Measurements from ENCODE around the gene RNFT2.

DNA sequence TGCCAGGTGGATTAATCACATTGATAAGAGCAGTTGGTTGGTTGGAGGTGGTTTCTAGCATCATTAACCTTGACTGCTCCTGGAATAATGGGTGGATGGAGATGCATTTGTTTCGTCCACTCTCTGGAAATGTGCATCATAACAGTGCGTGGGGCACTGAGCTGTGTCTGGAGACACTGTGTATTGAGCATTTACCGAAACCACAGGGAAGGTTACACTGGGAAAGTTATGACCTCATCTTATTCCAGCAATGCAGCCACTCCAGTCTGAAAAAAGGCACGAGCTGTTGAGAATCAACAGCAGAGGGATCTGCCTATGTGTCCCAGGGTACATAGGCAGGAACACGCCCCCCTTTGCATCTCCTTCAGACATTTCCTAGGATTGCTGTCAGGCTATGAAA, 27.2 kb downstream of the RNFT2 start:
- TF ChIP-seq, protein P1, sequence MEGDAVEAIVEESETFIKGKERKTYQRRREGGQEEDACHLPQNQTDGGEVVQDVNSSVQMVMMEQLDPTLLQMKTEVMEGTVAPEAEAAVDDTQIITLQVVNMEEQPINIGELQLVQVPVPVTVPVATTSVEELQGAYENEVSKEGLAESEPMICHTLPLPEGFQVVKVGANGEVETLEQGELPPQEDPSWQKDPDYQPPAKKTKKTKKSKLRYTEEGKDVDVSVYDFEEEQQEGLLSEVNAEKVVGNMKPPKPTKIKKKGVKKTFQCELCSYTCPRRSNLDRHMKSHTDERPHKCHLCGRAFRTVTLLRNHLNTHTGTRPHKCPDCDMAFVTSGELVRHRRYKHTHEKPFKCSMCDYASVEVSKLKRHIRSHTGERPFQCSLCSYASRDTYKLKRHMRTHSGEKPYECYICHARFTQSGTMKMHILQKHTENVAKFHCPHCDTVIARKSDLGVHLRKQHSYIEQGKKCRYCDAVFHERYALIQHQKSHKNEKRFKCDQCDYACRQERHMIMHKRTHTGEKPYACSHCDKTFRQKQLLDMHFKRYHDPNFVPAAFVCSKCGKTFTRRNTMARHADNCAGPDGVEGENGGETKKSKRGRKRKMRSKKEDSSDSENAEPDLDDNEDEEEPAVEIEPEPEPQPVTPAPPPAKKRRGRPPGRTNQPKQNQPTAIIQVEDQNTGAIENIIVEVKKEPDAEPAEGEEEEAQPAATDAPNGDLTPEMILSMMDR (IDR thresholded peaks at IDR 0.05; ENCODE audit: low read depth, low read length), result no peak
- TF ChIP-seq, protein P2, sequence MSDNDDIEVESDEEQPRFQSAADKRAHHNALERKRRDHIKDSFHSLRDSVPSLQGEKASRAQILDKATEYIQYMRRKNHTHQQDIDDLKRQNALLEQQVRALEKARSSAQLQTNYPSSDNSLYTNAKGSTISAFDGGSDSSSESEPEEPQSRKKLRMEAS (IDR thresholded peaks at IDR 0.05; ENCODE audit: low read depth, low read length), result no peak
- no peak for TF ChIP-seq POLR2A (IDR thresholded peaks at IDR 0.05; ENCODE audit: extremely low read depth, insufficient read length)
